Superior temporal gyrus (tissue), 1 donor: ENCODE results near the gene MOCOS.

Experiments
- DNase-seq: peaks from one replicate; pipeline ENCODE4 v3.0.0-alpha.2; 2016; ENCODE audit errors: extremely low spot score

Gene MOCOS

DNA sequence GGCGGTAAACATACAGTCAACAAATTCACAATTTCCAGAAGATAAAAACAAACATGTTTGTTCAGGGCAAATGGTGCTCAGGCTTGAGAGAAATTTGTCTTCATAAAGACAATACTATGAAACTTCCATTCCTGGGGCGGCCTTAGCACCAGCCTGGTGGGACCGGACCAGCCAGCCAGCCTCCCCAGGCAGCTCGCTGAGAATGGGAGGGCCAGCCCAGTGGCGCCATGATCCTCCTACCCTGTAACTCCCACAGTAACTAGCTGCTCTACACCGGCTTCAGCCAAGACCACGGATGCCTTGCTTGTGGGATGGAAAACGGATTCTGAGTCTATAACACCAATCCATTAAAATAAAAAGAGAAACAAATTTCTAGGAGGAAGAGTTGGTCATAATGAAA lies 86.0 kb downstream of the MOCOS start:
- DNase-seq: no peak

DNA sequence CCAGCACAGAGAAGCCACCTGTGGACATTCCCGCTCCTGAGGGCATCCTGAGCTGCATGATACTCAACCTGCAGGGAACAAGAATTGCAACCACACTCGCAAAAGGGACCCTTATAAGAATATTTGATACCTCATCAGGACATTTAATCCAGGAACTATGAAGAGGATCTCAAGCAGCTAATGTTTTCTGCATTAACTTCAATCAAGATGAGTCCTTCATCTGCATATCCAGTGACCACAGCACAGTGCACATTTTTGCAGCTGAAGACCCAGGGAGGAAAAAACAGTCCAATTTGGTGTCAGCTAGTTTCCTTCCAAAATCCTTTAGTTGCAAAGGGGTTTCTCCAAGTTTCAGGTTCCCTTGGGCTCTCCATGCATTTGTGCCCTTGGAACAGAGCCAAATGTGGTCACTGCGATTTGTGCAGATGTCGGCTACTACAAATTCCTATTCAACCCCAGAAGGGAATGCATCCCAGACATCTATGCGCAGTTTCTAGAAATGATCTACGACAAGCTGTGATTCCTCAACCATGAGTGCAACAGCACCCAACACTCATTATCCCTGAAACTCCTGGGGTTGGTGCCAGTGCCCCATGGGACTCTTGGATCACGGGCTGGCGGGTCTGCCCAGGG lies 86.9 kb downstream of the MOCOS start:
- no peak for DNase-seq

DNA sequence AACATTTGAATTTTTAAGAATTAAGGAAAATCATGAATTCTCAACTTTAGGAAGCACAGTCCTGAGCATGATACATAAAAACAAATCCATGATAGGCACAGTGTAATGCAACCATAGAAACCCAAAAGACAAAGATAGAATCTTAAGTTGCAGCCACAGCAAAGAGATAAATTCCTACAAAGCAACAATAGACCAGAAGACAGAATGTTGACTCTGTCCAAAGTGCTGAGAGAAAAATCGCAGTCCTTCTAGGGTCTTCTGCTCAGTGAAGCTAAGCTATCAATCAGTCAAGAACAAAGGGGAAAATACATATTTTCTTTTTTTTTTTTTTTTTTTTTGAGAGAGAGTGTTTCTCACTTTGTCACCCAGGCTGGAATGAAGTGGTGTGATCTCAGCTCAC lies 88.3 kb downstream of the MOCOS start:
- DNase-seq: no peak

DNA sequence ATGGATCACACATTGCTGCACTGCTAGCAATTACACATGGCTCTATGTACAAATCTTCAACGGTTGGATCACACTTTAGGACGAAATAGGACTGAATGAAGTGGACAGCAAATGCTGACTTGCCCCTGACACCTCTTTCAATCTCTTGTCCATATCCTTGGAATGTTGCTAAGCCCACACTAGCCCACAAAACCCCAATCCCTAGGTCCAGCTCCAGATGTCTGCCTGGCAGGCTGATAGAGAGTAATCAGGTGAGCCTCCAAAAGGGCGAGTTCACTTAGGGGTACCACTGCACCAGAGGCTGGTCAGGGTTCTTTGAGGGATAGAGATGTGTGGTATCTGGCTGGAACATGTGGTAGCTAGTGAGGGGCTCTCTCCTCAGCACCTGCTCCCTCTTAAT lies 91.7 kb downstream of the MOCOS start:
- DNase-seq: no peak

DNA sequence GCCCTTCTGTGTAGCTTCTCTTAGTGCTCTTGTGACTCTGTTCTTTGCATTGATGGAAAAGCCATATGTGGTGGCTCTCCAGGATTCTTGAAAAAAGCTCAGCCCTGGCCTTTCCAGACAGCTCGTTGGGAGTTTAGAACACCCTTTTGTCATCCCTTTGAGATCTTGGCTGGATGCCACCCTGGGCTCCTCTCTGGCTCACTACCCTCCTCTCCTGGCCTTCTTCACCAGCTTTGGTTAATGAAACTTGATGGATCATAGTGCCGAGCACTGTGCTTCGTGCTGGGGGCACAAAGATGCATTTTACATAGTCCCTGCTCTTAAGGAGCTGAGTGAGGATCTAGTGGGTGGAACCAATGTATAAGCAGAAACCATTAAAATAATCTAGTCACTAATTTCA lies 94.6 kb downstream of the MOCOS start:
- no peak for DNase-seq

DNA sequence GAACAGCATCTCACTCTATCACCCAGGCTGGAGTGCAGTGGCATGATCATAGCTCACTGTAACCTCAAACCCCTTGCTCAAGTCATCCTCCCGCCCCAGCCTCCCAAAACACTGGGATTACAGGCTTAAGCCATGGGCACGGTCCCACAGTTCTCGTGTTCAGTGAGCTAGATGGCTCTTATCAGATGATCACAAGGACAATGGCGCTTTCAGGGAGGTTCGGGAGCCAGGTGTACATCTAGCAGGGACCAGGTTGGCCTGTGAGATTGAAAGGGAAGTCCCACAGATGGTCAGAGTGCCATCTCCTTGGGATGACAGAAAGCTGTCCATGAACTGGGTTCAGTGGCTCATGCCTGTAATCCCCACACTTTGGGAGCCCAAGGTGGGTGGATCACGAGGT lies 96.2 kb downstream of the MOCOS start:
- DNase-seq: no peak

DNA sequence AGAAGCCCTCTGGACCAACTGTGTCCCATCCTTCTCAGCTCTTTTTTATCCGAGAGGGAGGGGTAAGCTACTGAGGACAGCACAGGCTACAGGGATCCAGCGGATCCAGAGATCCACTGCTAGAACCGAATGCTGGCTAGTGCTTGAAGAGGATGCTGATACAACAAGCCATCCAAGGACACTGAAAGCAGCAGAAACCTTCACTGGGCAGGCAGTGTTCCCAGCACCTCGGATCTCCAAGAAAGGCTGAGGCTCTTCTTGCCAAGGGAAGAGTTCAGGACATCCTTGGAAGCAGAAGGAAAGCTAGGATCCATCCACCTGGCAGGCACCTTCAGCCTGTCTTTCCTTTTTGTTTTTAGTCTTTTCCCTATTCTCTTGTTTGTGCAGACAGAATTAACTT lies 97.0 kb downstream of the MOCOS start:
- no peak for DNase-seq

DNA sequence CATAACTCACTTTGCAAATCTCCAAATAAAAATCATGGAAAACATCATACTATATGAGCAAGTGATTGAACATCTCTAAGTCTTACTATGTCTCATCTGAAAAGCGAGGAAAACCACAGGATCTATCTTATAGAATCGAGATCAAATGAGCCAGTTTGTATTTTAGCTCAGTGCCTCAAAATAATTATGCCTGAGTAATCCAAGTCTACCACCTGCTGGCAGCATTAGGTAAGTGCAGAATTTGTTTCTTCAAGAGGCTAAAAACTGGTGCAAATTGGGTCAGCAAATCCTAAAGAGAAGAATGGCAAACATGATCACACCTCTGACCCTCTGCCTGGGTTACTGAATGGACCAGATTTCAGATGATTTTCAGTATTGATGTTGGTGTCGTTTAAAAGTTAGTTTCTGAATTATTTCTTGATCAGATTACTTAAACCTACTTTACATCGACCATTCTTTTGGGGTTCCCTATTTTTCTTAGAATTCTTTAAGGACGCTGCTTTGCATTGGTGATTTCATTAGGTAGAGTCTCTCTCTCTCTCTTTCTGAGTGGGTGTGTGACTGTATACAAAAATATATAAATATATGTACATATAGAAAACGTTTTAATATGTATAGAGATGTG lies 97.5 kb downstream of the MOCOS start:
- DNase-seq: peak; percentile 94

DNA sequence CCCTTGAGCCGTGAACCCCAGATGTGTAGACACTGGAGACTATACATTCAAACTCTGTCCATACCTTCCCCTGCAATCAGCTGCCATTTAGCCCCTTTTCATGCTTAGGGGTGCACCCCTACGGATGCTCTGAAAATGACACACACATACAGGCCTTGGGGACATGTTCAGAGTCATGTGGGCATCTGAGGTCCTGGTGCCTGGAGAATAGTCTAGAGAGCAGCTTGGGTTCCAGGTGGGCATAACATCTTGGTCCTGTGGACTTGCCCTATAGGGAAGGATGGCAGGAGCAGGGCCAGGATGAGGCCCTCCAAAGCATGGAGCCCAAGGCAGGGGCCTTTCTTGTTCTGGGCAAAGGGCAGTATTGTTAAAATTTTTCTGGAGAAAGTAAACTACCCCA lies 100.4 kb downstream of the MOCOS start:
- DNase-seq: no peak

DNA sequence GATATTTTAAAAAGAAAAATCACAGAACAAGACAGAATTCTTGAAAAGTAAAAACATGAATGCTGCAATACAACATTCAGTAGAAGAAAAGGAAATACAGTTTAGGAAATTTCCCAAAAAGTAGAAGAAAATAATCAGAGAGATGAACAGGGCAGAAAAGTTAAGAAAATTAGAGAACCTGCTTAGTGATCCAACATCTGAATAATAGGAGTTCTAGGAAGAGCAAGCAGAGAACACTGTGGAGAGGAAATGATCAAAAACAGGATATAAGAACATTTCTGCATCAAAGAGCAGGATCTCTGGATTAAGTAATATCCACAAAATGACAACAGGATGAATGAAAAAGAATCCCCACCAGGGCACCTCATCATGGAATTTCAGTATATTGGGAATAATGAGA lies 101.4 kb downstream of the MOCOS start:
- no peak for DNase-seq

DNA sequence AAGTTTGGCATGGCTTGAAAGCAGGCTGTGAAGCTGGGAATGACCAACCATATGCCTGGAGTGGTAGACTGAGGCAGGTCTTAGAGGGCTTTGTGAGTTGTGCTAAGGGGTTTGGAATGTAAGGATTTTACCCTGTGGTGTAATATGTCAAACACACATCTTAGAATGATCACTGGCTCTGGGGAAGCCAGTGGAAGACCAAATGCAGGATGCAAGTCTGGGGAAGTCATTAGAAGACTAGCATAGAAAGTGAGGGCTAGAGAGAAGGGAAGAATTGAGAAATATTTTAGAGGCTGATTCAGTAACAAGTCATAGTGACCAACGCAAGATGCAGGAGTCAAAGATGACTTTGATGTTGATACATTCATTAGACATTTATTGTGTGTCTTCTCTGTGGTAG lies 106.7 kb downstream of the MOCOS start:
- DNase-seq: no peak

DNA sequence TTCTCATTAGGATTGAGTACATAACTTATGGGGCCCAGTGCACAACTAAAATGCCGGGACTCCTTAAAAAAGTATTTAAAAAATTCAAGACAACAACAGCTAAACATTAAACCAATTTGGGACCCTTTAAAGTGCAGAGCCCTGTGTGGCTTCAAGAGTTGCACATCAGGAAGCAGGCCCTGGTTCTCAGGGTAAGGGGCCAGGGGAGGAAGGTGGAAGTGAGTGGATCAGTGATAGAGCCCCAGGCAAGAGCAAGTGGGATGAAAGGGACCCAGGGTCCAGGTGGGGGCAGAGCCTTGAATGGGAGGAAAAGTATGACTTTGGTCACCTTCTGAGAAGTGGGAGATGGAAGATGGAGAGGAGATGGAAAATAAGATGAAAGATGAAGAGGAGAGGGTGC lies 107.9 kb downstream of the MOCOS start:
- no peak for DNase-seq

DNA sequence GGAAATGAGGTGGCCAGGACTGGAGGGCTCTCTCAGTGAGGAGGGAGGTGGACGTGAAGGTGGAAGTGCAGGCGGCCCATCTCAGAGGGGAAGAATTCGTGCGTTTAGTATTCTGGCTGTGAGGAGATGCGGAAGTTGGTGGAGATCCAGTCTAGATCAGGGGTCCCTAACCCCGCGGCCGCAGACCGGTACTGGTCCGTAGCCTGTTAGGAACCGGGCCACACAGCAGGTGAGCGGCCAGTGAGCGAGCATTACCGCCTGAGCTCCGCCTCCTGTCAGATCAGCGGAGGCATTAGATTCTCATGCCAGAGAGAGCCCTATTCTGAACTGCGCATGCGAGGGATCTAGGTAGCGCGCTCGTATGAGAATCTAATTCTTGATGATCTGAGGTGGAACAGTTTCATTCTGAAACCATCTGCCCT lies 108.6 kb downstream of the MOCOS start:
- DNase-seq: no peak

DNA sequence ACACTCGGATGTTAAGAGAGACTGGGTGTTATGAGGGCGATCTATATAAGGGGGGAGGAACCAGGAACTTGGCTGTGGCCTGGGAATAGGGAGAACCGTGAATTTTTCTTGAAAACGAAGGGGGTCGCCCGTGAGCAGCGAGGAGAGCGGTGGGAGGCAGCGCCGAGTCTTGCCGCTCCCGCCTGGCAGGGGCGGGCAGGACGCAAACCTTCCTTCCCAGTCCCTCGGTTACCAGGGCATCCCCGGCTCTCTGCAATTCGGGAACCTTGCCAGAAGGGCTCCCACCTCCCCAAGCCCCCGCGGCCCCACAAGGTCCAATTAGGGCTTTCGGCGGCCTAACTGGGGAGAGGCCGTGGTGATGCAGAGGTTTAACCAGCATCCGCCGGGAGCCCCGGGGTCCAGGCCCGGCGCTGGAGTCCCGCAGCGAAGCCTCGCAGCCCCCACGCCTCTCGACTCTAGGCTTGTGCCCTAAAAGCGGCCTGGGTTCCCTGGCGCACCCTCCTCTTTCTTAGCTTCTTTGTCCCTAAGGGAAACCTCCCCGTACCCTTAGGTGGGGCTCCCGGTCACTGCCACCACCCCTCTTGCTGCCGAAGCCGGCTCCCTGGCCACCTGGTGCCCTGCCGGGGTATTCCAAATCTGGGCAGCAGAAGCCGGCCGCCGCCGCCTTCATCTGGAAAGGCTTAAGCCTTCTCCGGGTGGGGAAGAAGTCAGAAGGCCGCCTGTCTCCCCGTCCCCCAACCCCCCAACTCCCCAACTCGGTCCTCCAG lies 109.5 kb downstream of the MOCOS start:
- DNase-seq: peak; percentile 78

DNA sequence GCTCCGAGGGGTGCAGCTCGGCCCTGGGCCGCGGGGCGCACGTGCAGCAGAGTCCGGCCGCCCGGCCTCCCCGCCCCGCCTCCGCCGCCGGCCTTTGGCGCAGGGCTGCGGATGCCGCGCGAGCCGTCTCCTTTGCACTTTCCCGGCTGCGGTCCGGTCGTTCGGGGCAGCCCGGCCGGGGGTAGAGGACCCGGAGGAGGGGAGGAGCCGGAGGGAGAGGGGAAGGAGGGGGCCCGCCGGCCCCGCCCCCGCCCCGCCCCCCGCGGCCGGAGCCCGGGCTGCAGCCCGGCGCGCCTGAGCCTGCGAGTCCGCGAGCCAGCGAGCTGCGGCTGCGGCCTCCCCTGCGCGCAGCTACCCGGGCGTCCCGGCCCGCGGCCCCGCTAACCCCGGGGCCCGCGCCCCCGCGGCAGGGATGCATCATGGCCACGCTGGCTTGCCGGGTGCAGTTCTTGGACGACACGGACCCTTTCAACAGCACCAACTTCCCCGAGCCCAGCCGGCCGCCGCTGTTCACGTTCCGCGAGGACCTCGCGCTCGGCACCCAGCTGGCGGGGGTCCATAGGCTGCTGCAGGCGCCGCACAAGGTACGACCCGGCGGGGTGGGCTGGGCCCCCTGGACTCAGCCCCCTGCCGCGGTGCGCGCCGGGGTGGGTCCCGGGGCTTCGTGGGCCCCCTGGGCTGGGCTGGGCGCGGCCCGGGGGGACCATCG lies 110.3 kb downstream of the MOCOS start, which contains the start of gene FHOD3:
Gene FHOD3, plus strand, starts transcription at position 297 of the 709 bp plus-strand sequence. Its CDS starts 123 bp downstream, at position 420.
- no peak for DNase-seq

DNA sequence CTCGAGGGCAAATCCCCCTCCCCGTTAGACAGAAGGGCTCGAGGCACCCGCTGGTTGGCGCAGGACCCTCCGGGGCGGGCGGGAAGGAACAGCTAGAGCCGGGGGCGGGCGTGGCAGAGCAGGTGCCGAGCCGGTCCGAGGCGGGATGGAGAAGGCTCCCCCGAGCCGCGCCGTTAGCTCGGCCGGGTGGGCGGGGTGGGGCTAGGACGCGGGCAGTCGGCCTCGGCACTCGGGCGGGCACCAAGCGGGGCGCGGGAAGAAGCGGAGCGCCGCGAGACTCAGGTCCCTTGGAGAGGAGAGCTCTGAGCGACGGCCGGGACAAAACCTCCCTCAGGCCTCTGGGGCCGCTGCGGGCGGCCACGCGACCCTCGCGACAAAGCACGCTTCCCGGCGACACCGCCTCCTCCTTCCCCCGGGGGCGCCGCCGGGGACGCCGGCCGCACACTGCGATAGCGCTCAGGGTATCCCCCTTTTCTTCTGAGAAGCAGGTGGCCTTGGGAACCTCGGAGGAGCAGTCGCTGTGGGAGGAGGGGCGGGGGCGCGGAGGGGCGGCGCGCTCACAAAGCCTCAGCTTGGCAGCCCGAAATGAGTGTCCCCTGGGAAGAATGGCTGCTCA lies 110.9 kb downstream of the MOCOS start:
- no peak for DNase-seq

DNA sequence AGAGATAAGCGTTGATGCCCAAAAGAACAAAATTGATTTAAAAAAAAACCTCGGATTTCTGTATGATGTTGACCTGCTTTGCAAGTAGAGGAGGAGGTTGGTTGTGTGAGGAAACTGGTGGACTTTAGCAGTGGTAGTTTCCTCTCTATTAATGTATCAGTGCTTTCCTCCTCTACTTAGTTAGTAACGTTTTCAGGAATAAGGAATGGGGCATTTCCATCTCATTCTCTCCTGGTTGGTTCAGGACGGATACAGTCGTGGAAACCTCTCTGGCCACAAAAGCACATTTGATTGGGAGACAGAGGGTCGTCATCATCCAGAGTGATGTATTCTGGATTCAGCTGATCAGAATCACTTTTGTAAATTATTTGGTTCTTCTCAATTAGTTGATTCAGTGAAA lies 111.7 kb downstream of the MOCOS start:
- no peak for DNase-seq

DNA sequence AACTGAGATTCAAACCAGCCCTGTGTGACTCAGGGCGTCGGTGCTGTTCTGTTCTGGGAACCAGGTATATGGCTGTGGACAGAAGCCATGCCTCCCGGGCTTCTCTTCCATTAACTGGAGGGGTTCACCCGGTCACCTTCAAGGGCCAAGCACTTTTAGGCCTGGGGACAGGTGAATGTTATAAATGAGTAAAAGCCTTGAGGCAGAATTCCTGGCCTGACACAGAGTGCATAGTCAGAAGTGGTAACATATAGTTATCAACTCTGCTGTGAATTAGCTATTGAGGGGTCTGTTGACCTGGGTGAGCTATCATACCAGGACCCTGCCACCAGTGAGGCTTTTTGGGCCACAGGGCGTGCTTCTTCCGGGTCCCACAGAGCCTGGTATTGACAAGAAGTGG lies 112.9 kb downstream of the MOCOS start:
- DNase-seq: no peak

DNA sequence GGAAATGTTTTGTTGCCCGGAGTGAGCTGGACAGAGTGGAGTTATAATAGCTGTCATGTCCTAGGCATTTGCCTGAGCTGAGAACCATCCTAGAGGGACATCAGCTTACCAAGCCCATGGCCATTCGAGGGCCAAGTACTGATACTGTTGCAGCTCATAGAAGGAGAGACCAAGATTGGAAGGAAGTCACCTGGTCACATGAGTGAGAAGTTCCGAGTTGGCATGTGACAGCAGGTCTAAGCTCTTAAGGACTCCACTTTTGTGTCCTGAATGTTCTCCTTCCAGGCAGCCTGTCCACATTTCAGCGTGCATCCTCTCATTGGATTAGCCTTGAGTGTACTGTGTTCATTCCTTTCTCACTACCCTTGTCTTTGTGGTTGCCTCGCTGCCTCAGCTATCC lies 114.6 kb downstream of the MOCOS start:
- DNase-seq: no peak

DNA sequence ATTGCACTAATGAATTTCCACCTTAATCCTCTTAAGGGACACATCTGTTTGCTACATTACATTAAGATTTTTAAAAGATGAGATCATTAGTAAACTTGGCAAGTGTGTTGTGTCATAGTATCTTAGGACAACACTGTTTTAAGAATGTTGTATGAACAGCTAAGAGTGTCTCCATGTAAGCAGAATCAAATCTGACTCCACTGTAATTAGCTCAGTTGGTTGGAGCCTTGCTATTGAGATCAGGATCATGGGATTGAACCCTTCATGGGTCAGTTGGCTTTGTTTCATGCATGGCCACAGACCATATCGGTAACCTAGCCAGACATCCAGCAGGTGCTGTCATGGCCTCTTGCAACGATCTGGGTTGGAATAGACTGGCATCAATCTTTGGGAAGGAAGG lies 115.4 kb downstream of the MOCOS start:
- no peak for DNase-seq

DNA sequence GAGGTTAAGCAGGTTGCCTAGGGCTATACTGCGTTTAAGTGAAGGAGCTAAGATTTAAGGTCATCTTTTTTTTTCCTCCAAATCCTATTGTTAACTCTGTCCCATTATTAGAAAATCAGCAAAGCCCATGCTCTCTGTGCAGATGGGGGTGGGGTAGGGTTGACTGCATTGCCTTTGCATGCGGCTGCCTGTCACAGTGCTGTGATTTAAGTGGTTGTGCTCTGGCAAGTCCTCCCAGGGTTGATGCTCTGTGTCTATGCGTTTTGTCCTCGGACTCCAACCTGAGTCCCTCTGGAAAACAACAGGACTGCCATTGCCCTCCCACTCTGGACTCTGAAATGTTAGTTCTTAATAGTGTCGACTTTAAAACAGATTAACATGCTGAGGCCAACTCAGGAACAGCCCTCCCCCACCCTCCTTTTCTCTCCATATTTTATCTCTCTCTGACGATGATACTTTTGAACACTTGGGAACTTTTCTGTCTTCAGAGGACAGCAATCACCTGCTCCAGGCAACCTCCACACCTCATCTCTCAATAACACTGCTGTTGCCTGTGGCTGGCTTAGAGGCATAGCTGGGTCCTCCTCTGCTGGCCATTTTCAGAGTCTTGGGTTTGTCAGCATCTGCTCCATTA lies 116.0 kb downstream of the MOCOS start:
- DNase-seq: no peak

DNA sequence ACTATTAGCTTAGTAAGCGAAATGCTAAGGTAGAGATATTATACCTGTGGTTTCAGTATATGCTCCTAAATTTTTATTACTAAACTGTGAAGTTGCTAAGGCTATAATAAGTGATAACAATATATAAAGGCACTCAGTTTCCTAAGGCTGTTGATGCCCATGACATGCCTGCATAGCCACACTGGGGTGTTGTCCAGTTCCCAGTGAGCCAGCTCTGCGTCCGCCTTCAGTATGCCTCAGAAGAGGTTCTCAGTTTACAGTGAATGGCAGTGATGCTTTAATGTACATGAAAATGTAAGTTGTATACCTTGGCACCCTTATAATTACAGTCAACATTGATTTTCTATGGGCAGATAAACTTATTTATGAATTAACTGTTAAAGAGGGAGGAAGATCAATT lies 117.4 kb downstream of the MOCOS start:
- DNase-seq: no peak
